NOMO-1 treated with DMSO at 0.1 percent for 48 hours (cell line): ENCODE data around the gene FBXW8.

Experiments used
- DNase-seq: peaks from one replicate; lab custom pipeline; 2025; ENCODE audit not compliant: unreplicated experiment; lab: John Stamatoyannopoulos, UW

FBXW8 gene

DNA sequence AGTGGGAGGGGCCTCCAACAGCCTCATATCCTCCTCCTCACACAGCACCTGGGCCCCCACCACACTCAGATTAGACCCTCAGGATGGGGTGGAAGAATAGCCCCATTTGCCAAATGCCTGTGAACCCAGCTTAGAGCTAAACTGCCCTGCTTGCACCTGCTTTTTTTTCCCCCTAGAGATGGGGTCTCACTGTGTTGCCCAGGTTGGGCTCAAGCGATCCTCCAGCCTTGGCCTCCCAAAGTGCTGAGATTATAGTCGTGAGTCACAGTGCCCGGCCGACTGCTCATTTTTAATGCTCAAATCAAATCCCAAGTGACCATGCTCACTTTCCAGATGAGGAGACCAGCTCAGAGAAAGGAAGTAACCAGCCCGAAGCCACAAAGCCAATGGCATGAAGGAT is 161.4 kb downstream of the FBXW8 start:
- no peak for DNase-seq

DNA sequence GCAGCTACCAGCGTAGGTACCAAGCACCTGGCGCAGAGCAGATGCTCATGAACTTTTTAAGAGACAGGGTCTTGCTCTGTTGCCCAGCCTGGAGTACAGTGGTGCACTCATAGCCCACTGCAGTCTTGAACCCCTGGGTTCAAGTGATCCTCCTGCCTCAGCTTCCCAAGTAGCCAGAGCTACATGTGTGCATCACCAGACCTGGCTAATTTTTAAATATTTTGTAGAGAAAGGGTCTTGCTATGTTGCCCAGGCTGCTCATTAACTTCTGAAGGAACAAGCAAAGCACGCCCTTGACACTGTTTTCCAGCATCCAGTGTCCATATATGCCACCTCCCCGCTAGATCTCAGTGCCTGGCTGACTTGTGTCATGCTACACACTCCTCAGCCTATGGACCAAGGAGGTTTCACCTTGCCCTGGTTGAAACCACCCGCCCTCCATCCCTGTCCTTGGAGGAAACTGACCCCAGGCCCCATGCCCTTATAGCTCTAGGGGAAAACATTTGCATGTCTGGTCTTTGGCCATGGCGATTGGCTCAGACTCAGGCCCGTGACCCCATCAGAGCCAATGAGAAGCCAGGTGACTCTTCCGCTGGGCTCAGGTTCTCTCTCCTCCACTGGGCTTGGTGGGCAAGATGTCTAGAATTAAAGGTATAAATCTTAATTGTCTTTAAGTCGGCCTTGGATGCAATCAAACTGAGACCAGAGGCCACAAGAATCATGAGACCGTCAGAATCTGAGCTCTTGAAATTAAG is 162.2 kb downstream of the FBXW8 start:
- no peak for DNase-seq

DNA sequence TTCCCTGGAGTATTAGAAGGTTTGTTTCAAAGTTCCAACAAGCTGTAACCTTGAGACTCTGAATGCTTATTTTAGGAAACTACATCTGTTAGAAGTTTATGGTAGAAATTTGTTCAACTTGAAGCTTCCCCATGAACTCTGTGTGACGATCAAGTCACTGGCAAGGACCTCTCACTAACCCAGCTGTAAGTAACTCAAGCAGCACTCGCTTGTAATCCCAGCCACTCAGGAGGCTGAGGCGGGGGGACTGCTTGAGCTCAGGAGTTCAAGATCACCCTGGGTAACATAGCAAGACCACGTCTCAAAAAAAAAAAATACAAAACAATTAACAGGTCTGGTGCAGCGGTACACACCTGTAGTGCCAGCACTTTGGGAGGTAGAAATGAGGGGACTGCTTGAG is 162.9 kb downstream of the FBXW8 start:
- DNase-seq: no peak

DNA sequence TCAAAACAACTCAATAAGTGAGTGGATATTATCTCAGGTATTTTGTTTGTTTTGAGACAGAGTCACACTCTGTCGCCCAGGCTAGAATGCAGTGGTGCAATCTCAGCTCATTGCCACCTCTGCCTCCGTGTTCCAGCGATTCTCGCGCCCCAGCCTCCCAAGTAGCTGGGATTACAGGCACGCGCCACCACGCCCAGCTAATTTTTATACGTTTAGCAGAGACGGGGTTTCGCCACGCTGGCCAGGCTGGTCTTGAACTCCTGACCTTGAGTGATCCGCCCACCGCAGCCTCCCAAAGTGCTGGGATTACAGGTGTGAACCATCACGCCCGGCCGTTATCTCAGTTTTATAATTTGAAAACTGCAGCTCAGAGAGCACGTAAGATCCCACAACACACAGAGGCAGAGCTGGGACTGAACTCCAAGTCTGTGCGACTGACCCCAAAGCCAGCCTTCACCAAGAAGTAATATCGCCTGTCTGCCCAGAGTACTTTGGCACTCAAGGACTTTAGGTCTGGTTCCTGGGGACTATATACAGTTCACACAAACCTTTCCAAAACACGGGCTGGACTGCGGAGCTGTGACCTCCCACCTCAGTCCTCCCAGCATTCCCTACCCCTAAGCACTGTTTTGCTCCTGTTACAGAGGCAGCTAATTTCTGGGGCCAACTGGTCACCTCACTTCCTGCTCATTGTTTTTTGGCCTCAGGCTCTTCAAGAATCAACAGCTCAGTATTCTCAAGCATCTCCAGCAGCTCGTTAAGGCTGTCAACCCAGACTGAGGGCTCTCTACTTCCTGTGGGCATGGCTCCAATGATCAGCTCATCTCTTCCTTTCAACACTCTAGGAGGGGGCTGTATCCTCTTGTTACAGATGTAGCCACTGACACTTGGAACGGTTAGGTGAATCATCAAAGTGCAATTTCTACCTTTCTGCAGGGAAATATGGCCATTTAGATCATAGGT is 165.9 kb downstream of the FBXW8 start:
- DNase-seq: peak; percentile 10

DNA sequence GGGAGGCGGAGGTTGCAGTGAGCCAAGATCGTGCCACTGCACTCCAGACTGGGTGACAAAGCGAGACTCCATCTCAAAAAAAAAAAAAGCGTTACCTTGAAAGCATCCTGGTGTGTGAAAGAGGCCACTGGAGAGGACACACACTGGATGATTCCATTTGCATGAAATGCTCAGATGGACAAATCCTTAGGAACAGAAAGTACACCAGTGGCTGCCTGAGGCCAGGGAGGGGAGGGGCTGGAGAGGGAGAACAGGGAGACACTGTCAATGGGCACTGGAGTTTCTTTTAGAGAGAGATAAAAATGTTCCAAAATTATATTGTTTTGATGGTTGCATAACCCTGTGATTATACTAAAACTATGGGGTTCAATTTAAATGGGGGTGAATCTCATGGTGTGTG is 168.7 kb downstream of the FBXW8 start:
- no peak for DNase-seq

DNA sequence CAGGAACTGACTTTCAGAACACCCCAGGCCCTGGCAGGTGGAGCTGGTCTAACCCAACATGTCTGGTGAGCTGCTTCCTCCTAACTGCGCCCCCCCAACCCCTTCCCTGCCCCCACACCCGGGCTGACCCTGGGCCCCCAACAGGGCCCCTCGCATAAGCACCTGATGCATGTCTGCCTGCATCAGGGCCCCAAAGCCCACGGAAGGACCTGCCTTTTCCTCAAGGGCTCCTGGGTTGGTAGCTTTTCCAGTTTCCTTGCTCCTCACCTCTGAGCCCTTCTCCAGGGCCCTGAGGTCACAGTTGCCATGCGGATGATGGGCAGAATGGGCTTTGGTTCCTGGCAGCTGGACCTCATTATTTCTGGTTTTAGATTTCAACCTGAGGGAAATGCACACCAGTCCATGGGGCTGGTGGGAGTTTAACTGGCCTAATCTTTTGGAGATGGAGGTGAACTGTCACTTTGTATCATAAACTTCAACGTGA is 170.0 kb downstream of the FBXW8 start:
- DNase-seq: no peak
